Neural progenitor cell (in vitro differentiated cells): Measurements from ENCODE around the gene GLI1. TPM values are rescaled to one million over a fixed set of nuclear protein-coding genes. Genes with fewer than 3 reads are reported as not detected.
"Not testable (repeated sequence)": the region's sequence is repeated elsewhere in the genome, so short reads cannot be mapped to it uniquely, and the experiment has no call there.

Experiments used
- DNase-seq: peaks from one replicate; pipeline ENCODE4 v3.0.0-alpha.2; 2016; ENCODE audit warnings: low spot score
- H2AFZ ChIP-seq: fragments of 200-600 bp; sonication (generic); replicated peaks from 2 replicates; pipeline ENCODE4 v1.6.1; 2016; ENCODE audit warnings: antibody characterized with exemption
- H3F3A ChIP-seq: fragments of 200-600 bp; sonication (generic); 2 replicates; pipeline ENCODE4 v1.6.1; 2016; ENCODE audit warnings: antibody characterized with exemption, low read depth
- H3K27ac ChIP-seq: fragments of 200-600 bp; sonication (generic); 2 replicates; pipeline ENCODE4 v1.5.1; 2016; ENCODE audit warnings: mild to moderate bottlenecking
- H3K27me3 ChIP-seq: fragments of 200-600 bp; sonication (generic); 2 replicates; pipeline ENCODE4 v1.6.1; 2016; ENCODE audit warnings: mild to moderate bottlenecking, moderate library complexity
- H3K36me3 ChIP-seq: fragments of 200-600 bp; sonication (generic); 2 replicates; pipeline ENCODE4 v1.5.1; 2016
- H3K4me1 ChIP-seq: fragments of 200-600 bp; sonication (generic); 2 replicates; pipeline ENCODE4 v1.6.1; 2016; ENCODE audit warnings: mixed run types
- H3K4me2 ChIP-seq: fragments of 200-600 bp; sonication (generic); 2 replicates; pipeline ENCODE4 v1.6.1; 2016
- H3K4me3 ChIP-seq: fragments of 200-600 bp; sonication (generic); 2 replicates; pipeline ENCODE4 v1.5.1; 2016
- H3K79me2 ChIP-seq: fragments of 200-600 bp; sonication (generic); 2 replicates; pipeline ENCODE4 v1.6.1; 2016; ENCODE audit warnings: low read depth
- H3K9ac ChIP-seq: fragments of 200-600 bp; sonication (generic); 2 replicates; pipeline ENCODE4 v1.6.1; 2016
- H3K9me3 ChIP-seq: fragments of 200-600 bp; sonication (generic); 2 replicates; pipeline ENCODE4 v1.5.1; 2016; ENCODE audit warnings: low read depth
- H4K20me1 ChIP-seq: fragments of 200-600 bp; sonication (generic); 2 replicates; pipeline ENCODE4 v1.6.1; 2016; ENCODE audit warnings: low read depth
- H3K27ac Mint-ChIP-seq: 3 replicates; pipeline ENCODE4 v1.8.0; 2021; ENCODE audit warnings: mixed read lengths
- H3K27me3 Mint-ChIP-seq: 2 replicates; pipeline ENCODE4 v1.8.0; 2022; ENCODE audit warnings: low read depth, mild to moderate bottlenecking, inconsistent platforms, moderate library complexity, mixed read lengths; ENCODE audit not compliant: insufficient read depth
- H3K36me3 Mint-ChIP-seq: 3 replicates; pipeline ENCODE4 v1.8.0; 2021; ENCODE audit warnings: mixed read lengths
- H3K4me1 Mint-ChIP-seq: 3 replicates; pipeline ENCODE4 v1.8.0; 2021; ENCODE audit warnings: mixed read lengths
- H3K4me3 Mint-ChIP-seq: 3 replicates; pipeline ENCODE4 v1.8.0; 2021; ENCODE audit warnings: mild to moderate bottlenecking, moderate library complexity, mixed read lengths
- H3K9me3 Mint-ChIP-seq: 3 replicates; pipeline ENCODE4 v1.8.0; 2020; ENCODE audit warnings: mixed read lengths
- CTCF ChIP-seq: fragments of 200-600 bp; sonication (generic); IDR thresholded peaks from 2 replicates; pipeline ENCODE4 v1.5.1; 2017; ENCODE audit warnings: antibody characterized with exemption, mild to moderate bottlenecking
- EZH2 ChIP-seq: fragments of 200-600 bp; sonication (generic); IDR thresholded peaks from 2 replicates; pipeline ENCODE4 v1.6.1; 2017; ENCODE audit warnings: antibody characterized with exemption, mild to moderate bottlenecking, moderate library complexity
- EZH2phosphoT487 ChIP-seq: fragments of 200-600 bp; sonication (generic); IDR thresholded peaks from 2 replicates; pipeline ENCODE4 v1.6.1; 2017; ENCODE audit warnings: antibody characterized with exemption
- total RNA-seq: library from RNA; depleted of rRNA; stranded (reverse); fragments of >200 nt; gene quantifications from 2 replicates; pipeline ENCODE4 v1.2.3, GENCODE V29; 2015; ENCODE audit warnings: low replicate concordance

Gene GLI1
- total RNA-seq, 1 donor from 2014 or later: 0.71 TPM

GRCh38 chr12:57512665-57513064 is 53.1 kb downstream of the GLI1 start:
- Histone ChIP-seq H3K27me3 (no peaks in the 10 kb centered on the region), H3K9me3 (no peaks in the 10 kb centered on the region), H3K4me2 (no peak overlapping the region), H3K9ac (no peak overlapping the region), H3K27ac (no peak overlapping the region), H3K36me3 (peaks cover 14% of the 10 kb centered on the region), H4K20me1 (no peaks in the 10 kb centered on the region), H2AFZ (no peak overlapping the region), H3K4me3 (no peak overlapping the region), H3F3A (peaks cover 4% of the 10 kb centered on the region), H3K79me2 (no peaks in the 10 kb centered on the region), H3K4me1 (no peaks in the 10 kb centered on the region)
- H3K27me3 Mint-ChIP-seq: no peaks in the 10 kb centered on the region
- no peak overlapping the region for H3K27ac Mint-ChIP-seq
- no peaks in the 10 kb centered on the region for H3K9me3 Mint-ChIP-seq
- no peak for DNase-seq
- TF ChIP-seq EZH2phosphoT487 (no peak), EZH2 (no peak), CTCF (no peak)
- peaks cover 52% of the 10 kb centered on the region for H3K36me3 Mint-ChIP-seq
- H3K4me3 Mint-ChIP-seq: no peak overlapping the region
- peaks cover 2% of the 10 kb centered on the region for H3K4me1 Mint-ChIP-seq

GRCh38 chr12:57513266-57513665 is 53.7 kb downstream of the GLI1 start:
- peaks cover 2% of the 10 kb centered on the region for H3K4me1 Mint-ChIP-seq
- peaks cover 3% of the 10 kb centered on the region for H3K79me2 ChIP-seq
- H3K4me1 ChIP-seq: no peaks in the 10 kb centered on the region
- peaks cover 5% of the 10 kb centered on the region for H4K20me1 ChIP-seq
- no peak for TF ChIP-seq CTCF
- no peak for TF ChIP-seq EZH2phosphoT487
- no peak for TF ChIP-seq EZH2
- no peaks in the 10 kb centered on the region for H3K9me3 Mint-ChIP-seq
- H3K9me3 ChIP-seq: no peaks in the 10 kb centered on the region
- H3K27ac ChIP-seq: no peak overlapping the region
- peaks cover 50% of the 10 kb centered on the region for H3K36me3 Mint-ChIP-seq
- H2AFZ ChIP-seq: no peak overlapping the region
- no peaks in the 10 kb centered on the region for H3K27me3 Mint-ChIP-seq
- H3K4me2 ChIP-seq: no peak overlapping the region
- no peak for DNase-seq
- peaks cover 6% of the 10 kb centered on the region for H3F3A ChIP-seq
- H3K27ac Mint-ChIP-seq: no peak overlapping the region
- H3K27me3 ChIP-seq: no peaks in the 10 kb centered on the region
- no peak overlapping the region for H3K4me3 Mint-ChIP-seq
- no peak overlapping the region for H3K4me3 ChIP-seq
- peaks cover 14% of the 10 kb centered on the region for H3K36me3 ChIP-seq
- no peak overlapping the region for H3K9ac ChIP-seq

GRCh38 chr12:57513677-57514076 is 54.1 kb downstream of the GLI1 start:
- H3K27me3 ChIP-seq, H3K27ac Mint-ChIP-seq, H3K4me1 Mint-ChIP-seq, H3K9ac ChIP-seq, H3K4me1 ChIP-seq, H3K4me3 ChIP-seq, H3F3A ChIP-seq, H3K27me3 Mint-ChIP-seq, H3K27ac ChIP-seq, H4K20me1 ChIP-seq, H3K4me2 ChIP-seq, H3K9me3 Mint-ChIP-seq, H2AFZ ChIP-seq, H3K4me3 Mint-ChIP-seq, H3K79me2 ChIP-seq, DNase-seq, H3K9me3 ChIP-seq: not testable (repeated sequence)
- peaks cover 14% of the 10 kb centered on the region for H3K36me3 ChIP-seq
- peaks cover 52% of the 10 kb centered on the region for H3K36me3 Mint-ChIP-seq

- peaks cover 14% of the 10 kb centered on the region for H4K20me1 ChIP-seq
- H3K9me3 Mint-ChIP-seq: not testable (repeated sequence)
- peaks cover 50% of the 10 kb centered on the region for H3K36me3 Mint-ChIP-seq
Observed at GRCh38 chr12:57514246-57514645, 54.7 kb downstream of the GLI1 start.

More at GRCh38 chr12:57514246-57514645, 54.7 kb downstream of the GLI1 start:
- peaks cover 11% of the 10 kb centered on the region for H3K36me3 ChIP-seq
- not testable (repeated sequence) for H3K4me3 Mint-ChIP-seq, DNase-seq, H3K27me3 ChIP-seq, H3K4me2 ChIP-seq, H3K4me3 ChIP-seq, H3K27ac ChIP-seq, H3K27ac Mint-ChIP-seq, H3K9ac ChIP-seq, H2AFZ ChIP-seq, H3K4me1 ChIP-seq, H3K27me3 Mint-ChIP-seq, H3K9me3 ChIP-seq
- peaks cover 11% of the 10 kb centered on the region for H3K79me2 ChIP-seq
- peaks cover 16% of the 10 kb centered on the region for H3F3A ChIP-seq
- peaks cover 11% of the 10 kb centered on the region for H3K4me1 Mint-ChIP-seq
